Measurements from ENCODE around the gene HOXC12. TPM values are rescaled to one million over a fixed set of nuclear protein-coding genes. Genes with fewer than 3 reads are reported as not detected.
A peak's percentile ranks its signal among the peaks of the same experiment; 100 is the strongest.

Gene HOXC12
- total RNA-seq, 2 donors from 2014 or later: not detected

DNA sequence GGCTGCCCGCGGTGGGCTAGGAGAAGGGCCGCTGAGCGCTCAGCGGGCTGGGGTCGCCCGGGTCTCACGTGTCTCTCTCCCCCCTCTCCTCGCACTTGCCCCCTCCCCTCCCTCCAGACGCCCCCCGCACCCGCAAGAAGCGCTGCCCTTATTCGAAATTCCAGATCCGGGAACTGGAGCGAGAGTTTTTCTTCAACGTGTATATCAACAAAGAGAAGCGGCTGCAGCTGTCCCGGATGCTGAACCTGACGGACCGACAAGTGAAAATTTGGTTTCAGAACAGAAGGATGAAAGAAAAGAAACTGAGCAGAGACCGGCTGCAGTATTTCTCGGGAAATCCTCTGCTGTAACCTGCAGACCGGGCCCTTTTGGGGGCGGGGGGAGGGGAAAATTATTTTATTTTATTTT, 20.4 kb downstream of the HOXC12 start:
- ATAC-seq (no peak), DNase-seq (ENCODE audit: low spot score) (no peak)
- Mint-ChIP-seq H3K4me1 (ENCODE audit: low read depth in 2 of 2) (peaks cover 11 to 19% of the 10 kb centered on the region in 2 donors), H3K27ac (no peak overlapping the region), H3K9me3 (no peaks in the 10 kb centered on the region), H3K36me3 (no peaks in the 10 kb centered on the region), H3K4me3 (peak overlapping the region; percentile 61), H3K27me3 (peaks cover 64 to 84% of the 10 kb centered on the region in 2 donors)

DNA sequence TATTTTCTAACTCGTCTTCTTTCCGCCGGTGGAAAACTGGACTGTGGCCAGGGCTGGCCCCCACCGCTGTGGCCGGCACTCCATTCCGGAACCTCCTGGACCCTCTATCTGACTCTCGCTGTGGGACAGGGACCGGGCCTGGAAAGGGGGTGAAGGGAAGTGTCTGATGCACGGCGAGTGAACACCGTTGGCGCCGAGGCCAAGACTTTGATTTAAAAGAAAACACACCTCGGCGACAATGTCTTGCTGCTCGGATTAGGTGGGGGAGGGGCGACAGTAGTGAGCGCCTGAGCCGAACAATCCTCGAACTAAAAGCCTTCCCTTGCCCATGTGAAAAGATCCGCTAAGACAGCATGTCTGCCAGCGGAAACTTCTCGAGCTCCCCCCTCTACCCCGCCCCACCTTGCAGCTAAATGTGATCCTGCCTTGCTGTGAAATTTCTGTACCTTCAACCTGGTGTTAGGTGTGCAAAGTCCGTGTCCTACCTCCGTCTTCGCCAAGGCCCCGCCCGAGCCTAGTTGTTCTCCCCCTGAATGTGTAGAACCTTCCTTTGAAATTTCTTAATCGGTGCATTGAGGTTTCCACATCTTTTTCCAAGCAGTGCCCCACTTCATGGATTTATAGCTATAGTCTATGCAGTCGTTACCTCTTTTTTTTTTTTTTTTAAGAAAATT, 20.9 kb downstream of the HOXC12 start:
- peaks cover 67 to 84% of the 10 kb centered on the region in 2 donors for H3K27me3 Mint-ChIP-seq
- no peak overlapping the region for H3K27ac Mint-ChIP-seq
- no peak for DNase-seq (ENCODE audit: low spot score)
- H3K4me1 Mint-ChIP-seq (ENCODE audit: low read depth in 2 of 2): peaks cover 15 to 19% of the 10 kb centered on the region in 2 donors
- H3K4me3 Mint-ChIP-seq: peak overlapping the region; percentile 61
- no peaks in the 10 kb centered on the region for H3K9me3 Mint-ChIP-seq
- ATAC-seq: no peak
- H3K36me3 Mint-ChIP-seq: no peaks in the 10 kb centered on the region

DNA sequence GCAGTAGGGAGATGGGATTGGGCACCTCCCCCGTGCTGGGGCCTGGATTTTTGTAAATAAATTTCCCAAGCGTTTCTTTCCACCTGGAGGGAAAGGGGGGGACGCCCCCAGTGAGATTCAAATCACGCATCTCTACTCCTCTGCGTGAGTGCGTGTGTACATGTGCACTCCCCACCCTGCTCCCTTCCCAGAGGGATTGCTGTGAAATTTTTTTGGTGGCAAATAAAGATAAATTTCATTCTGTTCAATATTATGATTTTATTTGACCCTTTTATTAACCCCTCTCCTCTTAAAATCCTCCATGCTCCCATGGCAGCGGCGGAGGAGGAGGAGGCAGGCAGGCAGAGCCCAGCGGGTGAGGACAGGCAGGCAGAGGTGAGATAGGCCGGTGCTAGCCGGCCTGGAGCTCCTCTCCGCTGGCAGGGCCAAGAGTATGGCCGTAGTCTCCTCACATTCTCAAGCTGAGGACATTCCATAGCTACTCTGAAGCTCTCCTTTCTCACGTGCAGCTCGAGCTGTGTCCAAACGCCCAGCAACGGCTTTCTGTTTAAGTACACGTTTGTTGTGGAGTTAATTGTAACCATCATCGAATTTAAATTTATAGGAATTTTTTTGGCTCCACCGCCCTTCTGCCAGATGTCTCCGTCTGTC, 21.6 kb downstream of the HOXC12 start:
- DNase-seq (ENCODE audit: low spot score): no peak
- Mint-ChIP-seq H3K4me1 (ENCODE audit: low read depth in 2 of 2) (peaks cover 15 to 19% of the 10 kb centered on the region in 2 donors), H3K4me3 (no peak overlapping the region), H3K27ac (no peak overlapping the region), H3K36me3 (no peaks in the 10 kb centered on the region), H3K27me3 (peaks cover 67 to 84% of the 10 kb centered on the region in 2 donors), H3K9me3 (no peaks in the 10 kb centered on the region)
- no peak for ATAC-seq

DNA sequence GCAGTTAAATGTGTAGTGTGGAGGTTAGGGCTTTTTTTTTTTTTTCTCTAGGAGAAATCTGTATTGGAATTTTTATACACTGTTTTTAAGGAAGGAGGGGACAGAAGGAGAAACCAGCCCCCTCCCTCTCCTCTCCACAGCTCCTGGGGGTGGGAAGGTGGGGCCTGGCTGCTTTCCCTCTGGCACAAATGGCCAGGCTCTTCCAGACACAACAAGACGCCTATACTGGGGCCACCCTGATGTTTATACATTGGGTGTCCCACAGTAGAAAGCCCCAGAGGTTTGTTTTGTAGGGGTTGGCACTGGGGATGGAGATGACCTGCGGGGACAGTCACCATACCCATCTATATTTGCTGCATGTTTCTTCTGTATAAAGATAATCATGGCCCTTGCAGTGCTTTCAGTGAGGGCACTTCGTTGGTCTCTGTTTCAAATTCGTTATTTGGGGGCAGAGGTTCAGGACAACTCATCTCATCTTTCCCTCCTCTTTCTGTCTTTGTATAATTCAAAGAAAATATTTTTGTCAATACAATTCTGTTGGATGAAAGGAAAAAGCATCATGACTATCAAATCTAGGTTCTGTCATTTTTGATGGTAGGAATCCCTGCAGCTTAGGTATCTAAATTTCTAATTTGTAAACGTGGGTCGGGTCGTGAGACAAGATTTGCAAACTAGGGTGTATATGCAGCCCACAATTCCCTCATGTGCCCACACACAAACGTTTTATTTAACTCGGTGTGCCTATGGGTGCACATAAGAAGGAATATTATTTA, 22.3 kb downstream of the HOXC12 start:
- DNase-seq (ENCODE audit: low spot score): no peak
- no peaks in the 10 kb centered on the region for H3K9me3 Mint-ChIP-seq
- H3K27ac Mint-ChIP-seq: no peak overlapping the region
- H3K27me3 Mint-ChIP-seq: peaks cover 67 to 82% of the 10 kb centered on the region in 2 donors
- no peak for ATAC-seq
- no peaks in the 10 kb centered on the region for H3K36me3 Mint-ChIP-seq
- H3K4me3 Mint-ChIP-seq: no peak overlapping the region
- H3K4me1 Mint-ChIP-seq (ENCODE audit: low read depth in 2 of 2): peaks cover 15 to 19% of the 10 kb centered on the region in 2 donors

DNA sequence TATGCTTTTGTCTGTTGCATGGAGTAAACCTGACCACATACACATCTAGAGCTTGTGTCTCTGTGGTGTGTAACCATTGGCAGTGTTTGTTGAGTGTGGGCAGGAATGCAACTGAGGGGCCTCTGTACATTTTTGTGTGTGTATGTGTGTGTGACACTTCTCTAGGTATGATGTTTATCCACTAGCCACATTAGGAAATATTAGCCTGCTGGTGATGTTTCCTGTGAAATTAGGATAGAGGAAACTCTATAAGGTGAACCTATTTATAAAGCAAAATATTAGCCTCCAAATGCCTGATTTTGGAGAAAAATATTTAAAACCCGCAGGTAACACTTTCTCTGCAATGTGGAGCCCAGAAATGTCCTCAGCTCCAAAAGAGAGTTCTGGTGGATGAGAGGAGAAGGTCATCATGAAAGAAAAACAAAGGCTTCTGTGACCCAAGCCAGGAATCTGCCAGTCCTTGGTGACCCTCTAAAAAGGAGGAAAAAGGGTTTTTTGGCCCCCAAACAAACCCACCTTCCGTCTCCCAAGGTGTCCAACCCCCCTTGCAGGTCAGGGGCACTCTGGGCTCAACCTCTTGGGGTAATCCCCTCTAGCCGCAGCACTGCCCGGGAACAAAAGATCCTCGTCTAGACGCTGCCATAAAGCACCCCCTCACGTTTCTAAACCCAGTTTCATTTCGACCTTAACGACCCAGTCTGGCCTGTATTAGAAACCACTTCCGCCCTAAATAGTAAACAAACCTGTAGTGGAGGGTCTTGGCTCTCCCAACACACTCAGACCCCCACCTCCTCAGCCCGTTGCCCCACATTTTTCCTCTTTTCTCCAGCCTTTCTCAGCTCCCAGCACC, 23.1 kb downstream of the HOXC12 start:
- Mint-ChIP-seq H3K27me3 (peaks cover 63 to 80% of the 10 kb centered on the region in 2 donors), H3K36me3 (no peaks in the 10 kb centered on the region), H3K9me3 (no peaks in the 10 kb centered on the region), H3K4me1 (ENCODE audit: low read depth in 2 of 2) (peaks cover 15 to 18% of the 10 kb centered on the region in 2 donors), H3K4me3 (no peak overlapping the region), H3K27ac (no peak overlapping the region)
- ATAC-seq (no peak), DNase-seq (ENCODE audit: low spot score) (no peak)

DNA sequence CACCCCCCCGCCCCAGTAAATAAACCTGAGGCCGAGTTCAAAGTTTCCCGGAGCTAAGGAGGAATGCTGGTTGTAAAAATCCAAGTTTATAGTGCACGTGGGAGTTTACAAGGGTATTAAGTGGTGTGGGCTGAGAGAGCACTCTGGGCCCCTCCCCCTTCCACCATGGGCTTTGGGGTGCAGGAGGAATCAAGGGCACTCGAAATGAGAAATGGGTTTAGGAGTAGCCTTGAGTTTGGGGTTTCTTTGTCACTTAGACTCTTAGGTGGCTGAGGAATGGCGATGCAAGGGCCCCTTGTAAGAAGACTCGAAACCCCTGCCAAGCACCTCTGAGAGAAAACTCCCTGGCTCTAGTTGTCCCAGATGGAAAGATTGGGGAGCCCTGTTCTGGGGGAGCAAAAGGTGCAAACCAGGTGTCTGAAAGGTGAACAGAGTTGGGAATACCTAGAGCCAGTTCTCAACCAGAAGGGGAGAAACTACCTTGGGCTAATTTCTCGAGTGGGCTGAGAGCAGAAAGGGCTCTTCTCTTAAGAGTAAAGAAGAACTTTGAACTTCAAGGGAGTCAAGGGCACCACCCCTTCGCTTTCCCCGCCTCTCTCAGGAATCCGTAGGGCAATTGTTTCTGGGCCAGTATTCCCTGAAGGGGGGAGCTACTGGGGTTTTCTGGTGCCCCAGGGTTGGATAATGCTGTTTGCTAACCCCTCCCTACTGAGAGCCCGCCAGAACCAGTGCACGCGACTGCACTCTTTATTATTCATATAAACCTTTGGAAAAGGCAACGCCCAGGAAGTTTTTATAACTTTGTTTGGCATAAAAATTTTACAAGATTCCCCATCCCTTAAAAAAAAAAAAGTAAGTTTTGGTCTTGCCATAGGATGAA, 24.0 kb downstream of the HOXC12 start:
- H3K27me3 Mint-ChIP-seq: peaks cover 64 to 81% of the 10 kb centered on the region in 2 donors
- no peaks in the 10 kb centered on the region for H3K9me3 Mint-ChIP-seq
- ATAC-seq (no peak), DNase-seq (ENCODE audit: low spot score) (no peak)
- H3K36me3 Mint-ChIP-seq: no peaks in the 10 kb centered on the region
- H3K4me1 Mint-ChIP-seq (ENCODE audit: low read depth in 2 of 2): peaks cover 8 to 12% of the 10 kb centered on the region in 2 donors
- H3K27ac Mint-ChIP-seq: no peak overlapping the region
- H3K4me3 Mint-ChIP-seq: no peak overlapping the region

DNA sequence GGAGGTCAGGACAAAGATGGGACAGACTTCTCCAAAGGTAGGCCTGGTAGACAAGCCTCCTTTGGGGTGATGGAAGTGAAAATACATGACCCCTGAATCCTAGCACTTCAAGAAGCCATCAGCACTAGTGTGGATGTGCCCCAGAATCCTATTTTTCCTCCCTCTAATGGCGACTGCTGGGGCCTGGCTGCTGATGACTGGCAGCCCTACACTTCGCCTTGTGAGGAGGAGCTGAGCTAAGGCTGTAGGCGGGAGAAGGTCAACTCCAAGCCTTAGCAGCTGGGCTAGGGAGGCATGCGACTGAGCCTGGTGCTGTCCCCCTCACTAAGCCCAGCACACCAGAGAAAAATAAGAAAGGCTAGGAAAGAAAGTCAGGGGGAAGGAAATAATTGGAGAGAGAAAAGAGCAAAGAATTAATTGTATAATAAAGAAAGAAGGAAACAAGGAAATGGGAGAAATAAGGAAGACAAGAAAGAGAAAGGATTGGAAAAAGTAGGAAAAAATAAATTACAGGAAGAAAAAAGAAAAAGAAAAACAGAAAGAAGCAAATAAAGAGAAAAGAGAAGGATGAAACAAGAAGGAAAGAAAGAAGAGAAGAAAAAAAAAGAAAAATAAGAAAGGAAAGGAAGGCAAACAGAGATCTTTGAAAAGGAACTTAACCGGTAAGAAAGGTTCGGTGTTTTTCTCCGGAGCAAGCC, 25.6 kb downstream of the HOXC12 start:
- no peaks in the 10 kb centered on the region for H3K36me3 Mint-ChIP-seq
- DNase-seq (ENCODE audit: low spot score): no peak
- peaks cover 68 to 87% of the 10 kb centered on the region in 2 donors for H3K27me3 Mint-ChIP-seq
- peaks cover 8 to 13% of the 10 kb centered on the region in 2 donors for H3K4me1 Mint-ChIP-seq (ENCODE audit: low read depth in 2 of 2)
- H3K27ac Mint-ChIP-seq: no peak overlapping the region
- H3K9me3 Mint-ChIP-seq: no peaks in the 10 kb centered on the region
- no peak overlapping the region for H3K4me3 Mint-ChIP-seq
- no peak for ATAC-seq

DNA sequence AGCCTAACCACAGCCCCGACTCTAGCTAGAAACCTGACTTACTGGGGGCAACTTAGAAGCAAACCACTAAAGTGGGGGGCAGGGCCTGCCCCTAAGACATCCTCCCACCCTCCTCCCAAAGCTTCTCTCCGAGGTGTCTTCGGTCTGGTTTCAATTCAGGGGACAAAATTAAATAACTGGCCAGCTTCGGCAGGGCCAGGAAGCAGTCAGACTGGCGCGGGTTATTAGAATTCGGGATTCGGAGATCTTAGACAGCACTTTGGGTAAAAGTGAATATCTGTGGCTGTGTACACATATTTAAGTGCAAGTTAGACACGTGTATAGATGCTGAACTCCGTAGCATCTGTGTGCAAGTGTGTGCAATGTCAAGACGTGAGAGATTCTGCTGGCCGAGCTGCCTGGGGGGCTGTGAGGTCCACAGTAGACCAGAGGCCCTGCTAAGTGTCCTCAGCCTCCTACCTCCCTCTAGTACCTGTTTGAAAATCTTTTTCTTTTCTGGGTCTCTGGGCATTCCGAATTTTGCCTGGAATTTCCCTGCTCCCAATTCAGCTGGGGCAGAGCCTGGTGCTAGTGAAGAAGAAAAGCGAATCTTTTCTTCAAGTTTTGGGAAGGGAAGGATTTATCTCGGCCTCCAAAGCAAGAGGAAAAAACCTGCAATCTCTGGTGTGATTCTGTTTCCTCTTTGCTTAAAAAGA, 26.2 kb downstream of the HOXC12 start:
- Mint-ChIP-seq H3K4me3 (no peak overlapping the region), H3K9me3 (no peaks in the 10 kb centered on the region), H3K36me3 (no peaks in the 10 kb centered on the region)

DNA sequence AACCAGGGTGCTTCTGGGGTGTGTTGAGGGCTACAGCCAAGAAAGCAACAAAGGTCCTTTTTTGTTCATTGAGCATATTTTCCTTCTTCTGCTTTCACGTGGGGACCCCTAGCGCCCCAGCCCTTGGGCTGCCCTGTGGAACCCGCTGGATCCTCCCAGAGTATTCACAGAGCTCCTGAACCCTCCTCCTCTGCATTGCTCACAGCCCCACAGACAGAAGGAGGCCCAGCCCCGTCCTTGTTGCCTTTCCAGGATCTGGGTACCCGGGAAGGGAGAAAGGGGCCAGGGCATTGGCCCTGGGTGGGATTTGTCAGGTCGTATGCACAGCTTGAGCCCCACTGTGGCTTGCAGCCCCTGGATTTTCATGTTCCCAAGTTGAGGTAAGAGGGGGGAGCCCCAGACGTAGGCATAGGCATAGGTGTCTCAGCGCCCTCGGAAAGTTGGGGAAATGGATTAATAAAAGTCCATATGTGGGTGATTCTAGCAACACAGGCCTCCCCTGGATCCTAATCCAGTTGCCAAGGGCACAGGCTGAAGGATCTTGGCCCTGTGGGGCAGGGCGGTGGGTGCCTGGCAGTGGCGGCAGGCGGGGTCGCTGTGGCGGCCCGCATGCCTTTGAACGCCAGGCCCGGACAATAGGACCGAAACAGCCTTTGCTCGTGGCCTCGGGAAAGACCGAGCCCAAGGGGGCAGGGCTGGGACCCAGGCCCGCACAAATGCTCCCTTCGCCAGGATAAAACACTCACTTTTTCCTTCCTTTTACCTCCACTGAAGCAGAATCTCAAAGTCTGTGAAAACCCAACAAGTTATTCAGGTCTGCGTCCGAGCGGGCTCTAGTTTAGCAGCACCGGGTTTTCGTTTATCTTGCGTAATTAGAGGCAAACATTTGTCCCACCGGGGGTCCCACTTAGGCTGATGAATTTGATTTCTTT, 27.2 kb downstream of the HOXC12 start:
- Mint-ChIP-seq H3K27ac (no peak overlapping the region), H3K4me1 (ENCODE audit: low read depth in 2 of 2) (peaks cover 13 to 14% of the 10 kb centered on the region in 2 donors), H3K27me3 (peaks cover 69 to 85% of the 10 kb centered on the region in 2 donors), H3K36me3 (no peaks in the 10 kb centered on the region), H3K4me3 (no peak overlapping the region), H3K9me3 (no peaks in the 10 kb centered on the region)
- no peak for ATAC-seq
- no peak for DNase-seq (ENCODE audit: low spot score)

More for the DNA sequence above, 26.2 kb downstream of the HOXC12 start:
- H3K27me3 Mint-ChIP-seq: peaks cover 67 to 84% of the 10 kb centered on the region in 2 donors
- DNase-seq (ENCODE audit: low spot score): no peak
- no peak overlapping the region for H3K27ac Mint-ChIP-seq
- peaks cover 5 to 11% of the 10 kb centered on the region in 2 donors for H3K4me1 Mint-ChIP-seq (ENCODE audit: low read depth in 2 of 2)
- no peak for ATAC-seq

DNA sequence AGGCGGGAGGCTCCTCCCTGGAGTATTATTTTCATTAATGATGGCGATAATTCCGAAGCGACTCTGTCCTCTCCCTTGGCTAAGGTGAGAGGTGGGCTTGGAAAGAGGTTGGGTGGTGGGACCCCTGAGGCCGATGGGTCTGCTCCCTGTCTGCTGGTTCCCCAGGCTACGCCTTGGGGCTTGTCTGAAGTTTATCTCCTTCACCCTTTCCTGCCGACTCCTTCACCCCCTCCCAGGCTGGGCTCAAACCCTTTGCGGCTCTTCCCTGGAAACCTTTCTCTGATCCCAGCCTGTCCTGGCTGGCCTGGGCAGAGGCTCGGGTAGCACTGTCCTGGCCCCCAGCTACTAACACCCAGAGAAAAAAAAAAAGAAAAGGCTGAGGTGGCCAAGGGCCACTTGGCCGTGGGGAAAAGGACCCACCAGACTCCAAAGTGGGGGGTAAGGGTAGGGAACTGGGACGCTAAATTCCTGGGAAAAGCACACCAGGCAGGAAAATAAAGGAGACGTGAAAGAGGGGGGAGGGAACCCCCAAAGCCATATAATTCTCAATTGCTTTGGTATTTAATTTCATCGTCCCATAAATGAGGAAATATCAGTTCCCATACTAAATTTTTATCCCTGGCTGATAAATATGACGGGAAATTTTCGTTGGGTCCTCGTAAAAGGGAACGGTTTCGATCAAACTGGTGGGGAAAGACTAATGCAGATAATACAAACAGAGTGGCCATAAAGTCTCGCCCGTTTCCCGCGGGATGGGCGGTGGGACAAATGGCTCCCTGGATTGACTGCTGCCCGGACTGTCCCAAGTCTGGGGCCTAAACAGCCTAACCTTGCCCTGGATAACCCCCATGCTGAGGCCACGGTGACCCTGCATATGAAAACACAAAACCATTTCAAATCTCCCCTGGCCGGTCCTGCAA, 28.2 kb downstream of the HOXC12 start:
- no peaks in the 10 kb centered on the region for H3K9me3 Mint-ChIP-seq
- H3K4me3 Mint-ChIP-seq: no peak overlapping the region
- ATAC-seq (no peak), DNase-seq (ENCODE audit: low spot score) (no peak)
- H3K27me3 Mint-ChIP-seq: peaks cover 73 to 85% of the 10 kb centered on the region in 2 donors
- no peak overlapping the region for H3K27ac Mint-ChIP-seq
- no peaks in the 10 kb centered on the region for H3K36me3 Mint-ChIP-seq
- H3K4me1 Mint-ChIP-seq (ENCODE audit: low read depth in 2 of 2): peaks cover 14 to 16% of the 10 kb centered on the region in 2 donors

Measured in natural killer cell treated with Interleukin-12 subunit alpha and Interleukin-12 subunit beta and Interleukin-15 and Interleukin-18, amount 100 ng/mL, for 72 hours (primary cell).